ENCODE data around the gene JAKMIP1. TPM values are rescaled to one million over a fixed set of nuclear protein-coding genes. Genes with fewer than 3 reads are reported as not detected.

Gene JAKMIP1
- total RNA-seq, 1 experiment from 2014 or later: not detected

GRCh38 chr4:6190486-6190885, 9.9 kb downstream of the JAKMIP1 start:
- BruUV-seq (replicated peaks): no TSS peak
- H3K27me3 ChIP-seq (ENCODE audit: control insufficient read depth, insufficient read depth, low read length): no peaks in the 10 kb centered on the region
- in situ Hi-C loops (cut with HindIII; ENCODE audit: low pct_unique_long_range_greater_than_20kb, low sequenced_read_pairs): no loop called here

GRCh38 chr4:6189511-6189910, 10.8 kb downstream of the JAKMIP1 start:
- Histone ChIP-seq H3K9me3 (ENCODE audit: control insufficient read depth, insufficient read depth, low read depth, low read length) (no peaks in the 10 kb centered on the region), H3K4me3 (ENCODE audit: low read depth in 2 of 2, low read length in 2 of 2) (no peak overlapping the region), H3K4me1 (ENCODE audit: control insufficient read depth, insufficient read depth, low read length) (no peaks in the 10 kb centered on the region), H3K36me3 (ENCODE audit: control insufficient read depth, insufficient read depth, low read length) (no peaks in the 10 kb centered on the region), H3K27ac (ENCODE audit: low read length) (no peak overlapping the region), H3K27me3 (ENCODE audit: control insufficient read depth, insufficient read depth, low read length) (no peaks in the 10 kb centered on the region)
- no peak for DNase-seq (ENCODE audit: low read depth, low spot score)
- in situ Hi-C loops (cut with HindIII; ENCODE audit: low pct_unique_long_range_greater_than_20kb, low sequenced_read_pairs): no loop called here
- no TSS peak for BruUV-seq (replicated peaks)
- intact Hi-C loops (cut with micrococcal nuclease; ENCODE audit: unreplicated experiment): no loop called here
- TF ChIP-seq TCF7L2 (IDR thresholded peaks at IDR 0.05; ENCODE audit: low read depth, low read length) (no peak), POLR2AphosphoS5 (IDR thresholded peaks at IDR 0.05; ENCODE audit: low read depth, low read length) (no peak), REST (IDR thresholded peaks at IDR 0.05; ENCODE audit: insufficient read depth in 1 of 2, low read depth in 2 of 2, low read length in 1 of 2) (no peak), CTCF (IDR thresholded peaks at IDR 0.05) (no peak), SIN3A (IDR thresholded peaks at IDR 0.05; ENCODE audit: borderline replicate concordance, insufficient read depth, low read depth, low read length) (no peak)
- POLR2A ChIA-PET: no interaction called here
- CTCF ChIA-PET: no interaction called here
- no peak for ATAC-seq

More at GRCh38 chr4:6190486-6190885, 9.9 kb downstream of the JAKMIP1 start:
- H3K9me3 ChIP-seq (ENCODE audit: control insufficient read depth, insufficient read depth, low read depth, low read length): no peaks in the 10 kb centered on the region
- CTCF ChIA-PET: no interaction called here
- intact Hi-C loops (cut with micrococcal nuclease; ENCODE audit: unreplicated experiment): no loop called here
- POLR2A ChIA-PET: no interaction called here
- ATAC-seq (no peak), DNase-seq (ENCODE audit: low read depth, low spot score) (no peak)
- no peak for TF ChIP-seq SIN3A (IDR thresholded peaks at IDR 0.05; ENCODE audit: borderline replicate concordance, insufficient read depth, low read depth, low read length)
- no peak for TF ChIP-seq POLR2AphosphoS5 (IDR thresholded peaks at IDR 0.05; ENCODE audit: low read depth, low read length)
- TF ChIP-seq REST (IDR thresholded peaks at IDR 0.05; ENCODE audit: insufficient read depth in 1 of 2, low read depth in 2 of 2, low read length in 1 of 2): no peak
- no peak for TF ChIP-seq CTCF (IDR thresholded peaks at IDR 0.05)
- no peak for TF ChIP-seq TCF7L2 (IDR thresholded peaks at IDR 0.05; ENCODE audit: low read depth, low read length)
- no peak overlapping the region for H3K27ac ChIP-seq (ENCODE audit: low read length)
- no peaks in the 10 kb centered on the region for H3K36me3 ChIP-seq (ENCODE audit: control insufficient read depth, insufficient read depth, low read length)
- H3K4me3 ChIP-seq (ENCODE audit: low read depth in 2 of 2, low read length in 2 of 2): no peak overlapping the region
- H3K4me1 ChIP-seq (ENCODE audit: control insufficient read depth, insufficient read depth, low read length): no peaks in the 10 kb centered on the region
